HUES64 (cell line): ENCODE measurements around the gene CSNK1D. TPM values are rescaled to one million over a fixed set of nuclear protein-coding genes. Genes with fewer than 3 reads are reported as not detected.

Source experiments
- H3K27ac ChIP-seq: 2 replicates; pipeline ENCODE4 v1.7.0; 2013; ENCODE audit warnings: low read depth, low read length, inconsistent platforms
- H3K27me3 ChIP-seq: 2 replicates; pipeline ENCODE4 v1.6.1; 2013; ENCODE audit warnings: mild to moderate bottlenecking, low read length; ENCODE audit not compliant: insufficient read depth
- H3K36me3 ChIP-seq: 2 replicates; pipeline ENCODE4 v1.6.1; 2013; ENCODE audit warnings: mild to moderate bottlenecking, low read length; ENCODE audit not compliant: insufficient read depth
- H3K4me1 ChIP-seq: 2 replicates; pipeline ENCODE4 v1.6.1; 2013; ENCODE audit warnings: mild to moderate bottlenecking, low read length, moderate library complexity; ENCODE audit not compliant: insufficient read depth
- H3K4me3 ChIP-seq: 2 replicates; pipeline ENCODE4 v1.5.1; 2013; ENCODE audit warnings: mild to moderate bottlenecking, low read length, moderate library complexity
- H3K9ac ChIP-seq: 2 replicates; pipeline ENCODE4 v1.6.1; 2013; ENCODE audit warnings: mild to moderate bottlenecking, low read depth, low read length
- H3K9me3 ChIP-seq: 2 replicates; pipeline ENCODE4 v1.6.1; 2013; ENCODE audit warnings: low read depth, low read length; ENCODE audit not compliant: insufficient read depth
- WGBS: fragments of 150-250, 120-280 bp; methylation state at CpG from one replicate; pipeline ENCODE4 v1.1.7; 2013; ENCODE audit warnings: missing lambda C conversion rate; 5-methylcytosine and 5-hydroxymethylcytosine counted together
- polyA plus RNA-seq, 2 experiments: library from polyadenylated mRNA; stranded (reverse); fragments of 50-300 nt; gene quantifications; one replicate each; pipeline ENCODE4 v1.2.3, GENCODE V29; 2013

Gene CSNK1D
- 70.8 TPM for polyA plus RNA-seq (2013, experiment 1 of 2)
- polyA plus RNA-seq (2013, experiment 2 of 2) = 68.3 TPM

DNA sequence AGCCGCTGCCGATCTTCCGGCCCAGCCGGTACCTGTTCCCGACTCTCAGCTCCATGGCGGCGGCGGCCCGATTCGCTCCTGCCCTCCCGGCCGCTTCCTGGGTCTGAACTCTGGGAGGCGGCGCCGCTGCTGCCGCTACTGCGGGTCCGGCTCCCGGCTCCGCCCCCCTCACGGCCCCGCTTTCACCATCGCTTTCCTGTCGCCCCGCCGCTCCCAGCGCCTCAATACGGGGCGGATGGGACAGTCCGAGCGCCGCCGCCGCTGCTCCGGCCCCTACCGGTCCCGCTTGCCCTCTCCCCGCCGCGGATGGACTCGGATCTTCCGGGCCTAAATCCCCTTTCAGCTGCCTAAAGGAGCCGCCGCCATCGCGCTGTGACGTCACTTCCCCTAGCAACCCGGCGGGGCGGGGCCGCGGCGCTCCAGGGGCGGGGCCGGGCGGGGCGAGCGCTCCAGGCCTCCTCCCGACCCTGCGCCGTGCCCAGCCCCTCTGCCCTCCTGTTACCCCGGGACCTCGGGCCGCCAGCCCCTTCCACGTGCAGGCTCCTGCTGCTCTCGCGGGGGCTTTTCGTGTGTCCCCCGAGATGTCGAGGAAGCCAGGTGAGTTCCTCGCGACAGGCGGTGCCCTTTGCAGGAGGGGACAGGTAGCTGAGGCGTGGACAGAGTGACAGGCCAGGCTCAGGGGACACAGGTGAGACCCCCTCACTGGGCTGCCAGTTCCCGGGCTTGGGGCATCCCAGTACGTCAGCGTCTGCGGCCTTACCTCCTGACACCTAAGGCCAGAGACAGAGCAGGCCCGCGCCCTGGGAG is at the start of gene CSNK1D:
Gene CSNK1D, minus strand, starts transcription at position 374 of the 807 bp plus-strand sequence. Its CDS starts 319 bp downstream, at position 55.
- peak within 1 kb of the TSS; percentile 98 for H3K27ac ChIP-seq
- H3K4me1 ChIP-seq = peaks cover 3% of the 10 kb centered on the region; the same call in 1 of the 2 replicates
- H3K36me3 ChIP-seq = peaks cover 21% of the 10 kb centered on the region
- WGBS = 4% methylated on average over 80 of the region's 80 CpGs
- no peaks in the 10 kb centered on the region for H3K9me3 ChIP-seq
- peak within 1 kb of the TSS; percentile 92 for H3K9ac ChIP-seq
- peaks cover 6% of the 10 kb centered on the region for H3K27me3 ChIP-seq
- H3K4me3 ChIP-seq = peak within 1 kb of the TSS; percentile 76

DNA sequence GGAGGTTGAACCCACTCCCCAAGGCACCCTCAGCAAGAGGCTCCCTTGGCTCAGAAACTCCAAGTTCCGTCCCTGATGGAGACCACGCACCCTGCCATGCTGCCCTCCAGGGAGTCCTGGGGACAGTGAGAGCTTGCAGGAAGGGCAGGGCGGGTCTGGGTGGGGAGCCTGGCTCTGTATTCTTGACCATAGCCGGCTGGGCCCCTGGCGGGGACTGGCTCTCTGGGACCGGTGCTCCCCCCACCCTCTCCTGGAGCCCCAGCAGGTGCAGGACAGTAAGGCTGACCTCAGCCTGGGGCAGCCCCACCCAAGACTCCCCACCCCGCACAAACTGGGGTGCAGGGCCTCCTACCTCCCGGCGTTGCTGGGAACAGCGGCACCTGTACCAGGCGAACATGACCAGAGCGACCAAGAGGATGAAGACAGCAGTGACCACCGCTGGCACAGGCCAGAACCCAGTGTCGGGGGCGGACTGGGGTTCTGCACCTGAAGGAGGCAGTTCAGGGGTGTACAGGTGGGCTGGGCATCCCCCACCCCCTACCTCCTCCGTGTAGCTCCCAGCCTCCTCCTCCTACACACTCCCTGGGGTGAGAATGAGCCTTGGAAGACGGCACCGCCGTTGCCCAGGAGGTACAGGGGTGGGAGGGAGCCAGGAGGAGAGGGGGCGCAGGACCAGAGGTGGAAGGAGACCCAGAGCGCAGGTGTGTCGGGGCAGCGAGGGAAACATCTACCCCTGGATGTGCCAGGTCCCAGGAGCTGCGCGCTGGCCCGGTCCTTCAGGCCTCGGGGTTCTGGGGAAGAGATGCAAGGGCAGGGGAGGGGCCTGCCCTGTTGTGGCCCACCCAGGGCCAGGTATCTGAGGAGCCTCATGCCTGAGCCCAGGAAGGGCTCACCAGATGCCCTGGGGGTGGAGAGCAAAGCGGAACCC is 49.3 kb upstream of the CSNK1D start:
- Histone ChIP-seq H3K4me1 (peaks cover 7% of the 10 kb centered on the region; the same call in 1 of the 2 replicates), H3K27me3 (0 out of 2 replicates have a peak, but pooled peaks cover 2% of the 10 kb centered on the region), H3K9me3 (no peaks in the 10 kb centered on the region), H3K9ac (no peak overlapping the region), H3K36me3 (no peaks in the 10 kb centered on the region), H3K27ac (no peak overlapping the region), H3K4me3 (no peak overlapping the region)
- WGBS = 88% methylated on average over 27 of the region's 28 CpGs

DNA sequence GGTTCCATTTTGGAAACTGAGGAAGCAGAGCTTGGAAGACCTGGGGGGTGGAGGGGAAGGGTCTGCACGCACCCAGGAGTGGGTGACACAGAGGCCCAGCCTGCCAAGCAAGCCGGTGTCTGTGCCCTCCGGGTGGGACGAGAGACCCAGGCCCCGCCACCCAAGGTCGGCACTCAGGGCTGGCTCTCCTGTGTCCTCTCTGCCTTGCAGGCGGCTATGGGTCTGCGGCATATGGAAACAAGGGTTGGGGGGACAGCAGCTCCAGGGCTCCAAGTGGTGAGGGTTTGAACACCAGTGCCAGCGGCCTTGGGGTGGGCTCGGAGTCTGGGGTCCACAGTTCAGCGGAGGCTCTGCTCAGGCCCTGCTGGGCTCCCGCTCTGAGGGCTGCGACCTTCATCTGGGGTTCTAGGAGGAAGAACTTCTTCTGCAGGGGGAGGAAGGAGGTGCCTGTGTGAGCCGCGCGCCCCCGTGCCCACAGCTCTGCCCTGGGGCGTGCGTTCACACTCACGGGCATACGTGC is 48.5 kb upstream of the CSNK1D start:
- WGBS = 97% methylated on average over 21 of the region's 21 CpGs
- H3K27me3 ChIP-seq = 0 out of 2 replicates have a peak, but pooled peaks cover 2% of the 10 kb centered on the region
- no peak overlapping the region for H3K4me3 ChIP-seq
- H3K4me1 ChIP-seq = peaks cover under 1% of the 10 kb centered on the region; the same call in 1 of the 2 replicates
- H3K9me3 ChIP-seq = no peaks in the 10 kb centered on the region
- H3K27ac ChIP-seq = no peak overlapping the region
- H3K36me3 ChIP-seq = no peaks in the 10 kb centered on the region
- no peak overlapping the region for H3K9ac ChIP-seq

DNA sequence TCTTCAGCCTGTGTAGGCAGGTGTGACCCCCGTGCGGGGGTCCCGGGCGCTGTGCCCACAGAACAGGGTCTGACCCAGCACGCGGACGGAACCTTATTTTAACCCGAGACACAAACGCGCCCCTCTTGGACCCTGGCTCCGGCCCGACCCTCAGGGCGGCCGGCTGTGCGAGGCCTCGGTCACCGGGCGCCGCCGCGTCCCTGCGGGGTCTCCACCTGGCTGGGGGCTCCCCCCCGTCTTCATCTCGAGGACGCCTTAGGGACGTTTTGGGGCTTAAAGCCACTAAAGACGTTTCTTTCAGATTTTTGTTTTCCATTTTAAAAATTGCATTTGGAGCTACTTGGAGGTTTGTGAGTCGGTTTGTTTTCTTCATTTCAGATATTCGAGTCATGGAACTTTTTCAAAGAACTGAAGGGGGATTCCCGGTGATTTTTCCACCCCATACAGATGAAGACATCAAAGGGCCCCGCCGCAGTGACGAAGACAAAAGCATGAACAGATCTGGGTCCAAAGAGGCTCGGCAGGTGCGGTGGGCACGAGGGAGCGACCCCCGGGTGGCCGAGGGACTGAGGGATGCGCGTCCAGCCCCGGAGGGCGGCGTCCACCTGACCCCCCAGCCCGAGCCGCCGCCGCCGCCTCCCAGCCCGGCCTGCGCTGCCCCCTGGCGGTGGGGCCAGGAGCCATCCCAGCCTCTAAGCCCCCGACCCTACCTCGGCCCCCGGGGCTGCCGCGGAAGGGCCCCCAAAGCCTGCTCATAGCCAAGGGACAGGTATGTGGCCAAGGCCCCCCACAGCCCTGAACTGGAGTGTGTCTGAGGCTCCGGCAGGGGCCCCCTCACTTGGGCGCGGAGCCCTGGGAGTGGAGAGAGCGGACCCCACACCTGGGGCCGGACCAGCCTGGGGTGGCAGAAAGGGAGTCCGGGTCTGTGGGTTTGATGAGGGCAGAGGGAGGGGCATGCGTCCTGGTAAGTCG is 47.7 kb upstream of the CSNK1D start:
- no peak overlapping the region for H3K4me3 ChIP-seq
- H3K9me3 ChIP-seq = no peaks in the 10 kb centered on the region
- no peaks in the 10 kb centered on the region for H3K36me3 ChIP-seq
- H3K9ac ChIP-seq = no peak overlapping the region
- no peak overlapping the region for H3K27ac ChIP-seq
- 56% methylated on average over 65 of the region's 65 CpGs for WGBS
- no peaks in the 10 kb centered on the region for H3K4me1 ChIP-seq
- no peaks in the 10 kb centered on the region for H3K27me3 ChIP-seq

DNA sequence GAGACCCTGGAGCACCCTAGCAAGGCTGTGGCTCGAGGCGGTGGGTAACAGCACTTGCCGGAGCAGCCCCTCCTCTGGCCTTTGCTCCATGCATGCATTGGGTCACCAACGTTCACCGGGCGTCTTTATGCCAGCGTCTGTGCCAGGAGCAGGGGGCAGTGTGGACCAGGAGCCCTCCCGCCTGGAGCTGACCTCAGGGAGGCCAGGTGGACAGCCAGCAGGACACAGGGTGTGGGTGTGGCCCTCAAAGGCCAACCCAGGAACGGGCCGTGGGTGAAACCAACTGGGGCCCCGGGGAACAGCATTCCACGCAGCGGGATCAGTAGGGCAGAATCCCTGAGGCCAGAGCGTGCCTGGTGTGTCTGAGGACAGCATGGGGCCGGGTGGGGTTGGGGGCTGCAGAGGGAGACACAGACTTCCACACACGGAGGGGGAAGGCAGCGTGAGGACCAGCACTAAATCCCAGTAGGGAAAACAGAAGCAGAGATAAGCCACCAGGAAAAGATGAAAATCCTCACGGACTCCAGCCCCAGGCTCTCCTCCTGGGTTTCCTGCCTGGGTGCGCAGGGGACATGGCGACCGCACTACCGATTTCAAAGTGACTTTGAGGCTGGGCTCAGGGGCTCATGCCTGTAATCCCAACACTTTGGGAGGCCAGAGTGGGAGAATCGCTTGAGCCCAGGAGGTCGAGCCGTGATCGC is 46.8 kb upstream of the CSNK1D start:
- Histone ChIP-seq H3K27me3 (no peaks in the 10 kb centered on the region; the same call in 1 of the 2 replicates), H3K9me3 (no peaks in the 10 kb centered on the region), H3K36me3 (no peaks in the 10 kb centered on the region), H3K4me3 (no peak overlapping the region), H3K9ac (no peak overlapping the region), H3K4me1 (no peaks in the 10 kb centered on the region), H3K27ac (no peak overlapping the region)
- WGBS = 86% methylated on average over 26 of the region's 26 CpGs

DNA sequence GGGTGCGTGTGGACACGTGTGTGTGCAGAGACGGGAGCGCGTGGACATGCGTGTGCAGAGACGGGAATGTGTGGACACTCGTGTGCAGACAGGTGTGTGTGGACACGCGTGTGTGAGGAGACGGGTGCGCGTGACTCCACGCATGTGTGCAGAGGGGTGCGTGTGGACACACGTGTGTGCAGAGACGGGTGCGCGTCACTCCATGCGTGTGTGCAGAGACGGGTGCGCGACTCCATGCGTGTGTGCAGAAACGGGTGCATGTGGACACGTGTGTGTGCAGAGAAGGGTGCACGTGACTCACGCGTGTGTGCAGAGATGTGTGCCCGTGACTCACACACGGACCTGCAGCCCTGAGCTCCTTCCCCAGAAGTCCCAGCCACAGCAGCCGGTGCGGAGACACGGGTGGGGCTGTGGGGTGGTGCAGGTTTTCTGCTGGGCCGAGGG is 46.1 kb upstream of the CSNK1D start:
- no peaks in the 10 kb centered on the region for H3K36me3 ChIP-seq
- H3K9ac ChIP-seq = no peak overlapping the region
- H3K4me3 ChIP-seq = no peak overlapping the region
- no peaks in the 10 kb centered on the region; the same call in 1 of the 2 replicates for H3K27me3 ChIP-seq
- H3K9me3 ChIP-seq = no peaks in the 10 kb centered on the region
- H3K4me1 ChIP-seq = no peaks in the 10 kb centered on the region
- H3K27ac ChIP-seq = no peak overlapping the region
- WGBS = 97% methylated on average over 35 of the region's 35 CpGs

DNA sequence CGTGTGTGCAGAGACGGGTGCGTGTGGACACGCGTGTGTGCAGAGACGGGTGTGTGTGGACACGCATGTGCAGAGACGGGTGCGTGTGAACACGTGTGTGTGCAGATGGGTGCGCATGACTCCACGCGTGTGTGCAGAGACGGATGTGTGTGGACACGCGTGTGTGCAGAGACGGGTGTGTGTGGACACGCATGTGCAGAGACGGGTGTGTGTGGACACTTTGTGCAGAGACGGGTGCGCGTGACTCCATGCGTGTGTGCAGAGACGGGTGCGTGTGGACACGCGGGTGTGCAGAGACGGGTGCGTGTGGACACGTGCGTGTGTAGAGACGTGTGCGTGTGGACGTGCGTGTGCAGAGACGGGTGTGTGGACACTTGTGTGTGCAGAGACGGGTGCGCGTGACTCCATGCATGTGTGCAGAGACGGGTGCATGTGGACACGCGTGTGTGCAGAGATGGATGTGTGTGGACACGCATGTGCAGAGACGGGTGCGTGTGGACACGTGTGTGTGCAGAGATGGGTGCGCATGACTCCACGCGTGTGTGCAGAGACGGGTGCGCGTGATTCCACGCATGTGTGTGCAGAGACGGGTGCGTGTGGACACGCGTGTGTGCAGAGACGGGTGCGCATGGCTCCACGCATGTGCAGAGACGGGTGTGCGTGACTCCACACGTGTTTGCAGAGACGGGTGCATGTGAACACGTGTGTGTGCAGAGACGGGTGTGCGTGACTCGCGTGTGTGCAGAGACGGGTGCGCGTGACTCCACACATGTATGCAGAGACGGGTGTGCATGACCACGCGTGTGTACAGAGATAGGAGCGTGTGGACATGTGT is 45.5 kb upstream of the CSNK1D start:
- H3K9me3 ChIP-seq = no peaks in the 10 kb centered on the region
- H3K27me3 ChIP-seq = no peaks in the 10 kb centered on the region; the same call in 1 of the 2 replicates
- no peak overlapping the region for H3K27ac ChIP-seq
- WGBS = 95% methylated on average over 76 of the region's 76 CpGs
- H3K9ac ChIP-seq = no peak overlapping the region
- H3K36me3 ChIP-seq = no peaks in the 10 kb centered on the region
- no peaks in the 10 kb centered on the region for H3K4me1 ChIP-seq
- H3K4me3 ChIP-seq = no peak overlapping the region

DNA sequence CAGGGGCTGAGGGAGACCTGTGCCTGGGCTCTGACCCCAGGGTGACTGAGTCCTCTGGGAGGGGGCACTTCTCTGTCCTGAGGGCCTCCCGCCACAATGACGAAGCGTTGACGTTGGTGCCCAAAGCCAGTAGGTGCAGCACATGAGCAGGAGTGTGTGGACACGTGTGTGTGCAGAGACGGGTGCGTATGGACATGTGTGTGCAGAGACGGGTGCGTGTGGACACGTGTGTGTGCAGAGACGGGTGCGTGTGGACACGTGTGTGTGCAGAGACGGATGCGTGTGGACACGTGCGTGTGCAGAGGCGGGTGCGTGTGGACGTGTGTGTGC is 44.6 kb upstream of the CSNK1D start:
- Histone ChIP-seq H3K27me3 (no peaks in the 10 kb centered on the region; the same call in 1 of the 2 replicates), H3K36me3 (no peaks in the 10 kb centered on the region), H3K9me3 (no peaks in the 10 kb centered on the region), H3K9ac (no peak overlapping the region), H3K27ac (no peak overlapping the region), H3K4me1 (no peaks in the 10 kb centered on the region), H3K4me3 (no peak overlapping the region)
- 94% methylated on average over 20 of the region's 20 CpGs for WGBS

DNA sequence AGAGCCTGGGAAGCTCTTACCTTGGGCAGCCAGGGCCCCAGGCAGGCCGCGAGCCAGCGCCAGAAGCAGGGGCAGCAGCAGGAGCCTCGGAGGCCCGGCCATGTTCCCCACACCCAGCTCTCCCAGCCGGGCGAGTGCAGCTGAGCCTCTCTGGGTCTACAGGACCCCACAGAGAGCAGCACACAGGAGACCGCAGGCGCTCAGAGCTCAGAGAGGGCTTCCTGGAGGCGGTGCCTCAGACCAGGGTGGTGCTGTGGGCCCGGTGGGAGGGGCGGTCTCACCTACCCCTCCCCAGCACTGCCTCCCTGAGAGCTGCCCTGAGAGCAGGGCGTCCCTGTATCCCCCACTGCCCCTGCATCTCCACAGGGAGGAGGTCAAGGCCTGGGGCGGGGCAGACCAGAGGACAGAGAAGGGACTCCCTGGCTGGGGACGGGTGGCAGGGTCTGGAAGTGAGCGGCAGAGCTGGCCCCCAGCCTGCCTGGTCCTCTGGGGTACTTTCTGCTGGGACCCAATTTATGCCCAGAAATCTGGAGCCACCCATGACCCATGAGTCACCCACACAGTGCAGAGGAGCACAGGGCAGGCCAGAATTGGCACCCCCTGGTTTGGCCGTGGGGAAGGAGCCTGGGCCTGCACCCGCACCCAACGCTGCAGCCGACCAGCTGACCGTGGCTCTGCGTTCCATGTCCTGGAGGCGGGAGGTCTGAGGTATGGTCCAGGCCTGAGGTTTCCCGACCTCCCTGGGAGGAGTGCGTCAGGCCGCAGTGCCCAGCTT is 44.1 kb upstream of the CSNK1D start, which contains the start of gene CD7:
Gene CD7, minus strand, starts transcription at position 215 of the 775 bp plus-strand sequence. Its CDS starts 113 bp downstream, at position 102.
- no peaks in the 10 kb centered on the region for H3K4me1 ChIP-seq

More for the DNA sequence above, 44.1 kb upstream of the CSNK1D start, which contains the start of gene CD7:
- Histone ChIP-seq H3K4me3 (no peak within 1 kb of the TSS), H3K27ac (no peak within 1 kb of the TSS), H3K27me3 (no peaks in the 10 kb centered on the region; the same call in 1 of the 2 replicates), H3K9me3 (no peaks in the 10 kb centered on the region), H3K9ac (no peak within 1 kb of the TSS), H3K36me3 (no peaks in the 10 kb centered on the region)
- WGBS = 79% methylated on average over 26 of the region's 26 CpGs
